GM21717 (cell line): ENCODE data around the gene CCDC50.
A peak's percentile ranks its signal among the peaks of the same experiment; 100 is the strongest.

Experiments used
- ATAC-seq: cut with Tn5 transposase; IDR thresholded peaks from one replicate; pipeline ENCODE4 v1.9.1; 2021; ENCODE audit warnings: mild to moderate bottlenecking, moderate library complexity; ENCODE audit not compliant: unreplicated experiment

CCDC50 gene

DNA sequence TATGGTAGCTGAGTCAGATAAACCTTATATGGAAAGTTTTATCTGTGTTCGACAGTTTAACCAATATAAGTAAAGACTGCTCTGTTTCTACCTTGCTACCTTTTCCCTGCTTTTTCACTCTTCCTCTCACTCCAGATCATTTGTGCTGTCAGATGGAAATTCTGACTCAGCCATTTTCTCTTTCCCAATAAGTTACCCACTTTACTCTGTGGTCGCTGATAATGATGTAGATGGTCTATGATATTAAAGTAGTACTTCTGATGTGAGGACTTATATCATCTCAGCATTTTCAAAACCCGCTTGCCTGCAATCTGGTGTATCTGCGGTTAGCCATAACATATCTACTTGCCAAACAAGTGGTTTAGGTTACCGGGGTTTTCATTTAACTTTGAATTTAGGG is 16.1 kb downstream of the CCDC50 start:
- no peak for ATAC-seq

DNA sequence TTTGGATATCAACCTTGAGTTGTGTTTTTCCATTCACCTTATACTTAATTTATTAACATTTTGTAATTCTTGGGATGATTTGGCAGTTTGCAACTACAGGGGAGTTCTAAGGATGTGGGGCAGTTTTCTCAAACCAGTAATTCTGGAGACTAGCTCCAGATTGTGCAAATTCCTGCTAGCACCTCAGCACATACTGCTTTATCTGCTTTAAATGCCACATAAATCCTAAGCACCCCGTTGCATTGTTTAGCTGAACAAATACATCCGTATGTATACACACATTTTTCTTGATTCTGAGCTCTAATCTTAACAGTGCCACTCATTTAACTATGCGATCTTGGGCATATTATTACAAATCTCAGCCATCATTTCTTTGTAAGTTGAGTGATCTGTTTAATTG is 18.0 kb downstream of the CCDC50 start:
- ATAC-seq: no peak

DNA sequence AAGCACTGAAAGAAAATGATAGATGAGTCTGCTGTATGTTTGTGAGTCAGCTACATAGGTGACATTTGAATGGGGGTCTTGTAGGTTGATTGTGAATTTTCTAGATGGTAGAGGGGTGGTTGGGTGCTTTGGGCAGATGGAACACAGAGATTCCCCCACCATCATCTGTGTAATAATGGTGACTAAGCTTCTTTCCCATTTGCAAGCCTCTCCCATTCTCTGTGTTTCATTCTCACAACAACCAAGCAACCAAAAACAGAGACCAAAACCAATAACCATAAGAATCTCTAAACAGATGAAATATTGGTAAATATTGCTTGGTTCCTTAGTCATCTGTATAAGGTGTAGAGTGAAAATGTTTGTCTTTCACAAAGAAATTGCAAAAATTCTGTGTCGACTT is 18.9 kb downstream of the CCDC50 start:
- ATAC-seq: no peak

DNA sequence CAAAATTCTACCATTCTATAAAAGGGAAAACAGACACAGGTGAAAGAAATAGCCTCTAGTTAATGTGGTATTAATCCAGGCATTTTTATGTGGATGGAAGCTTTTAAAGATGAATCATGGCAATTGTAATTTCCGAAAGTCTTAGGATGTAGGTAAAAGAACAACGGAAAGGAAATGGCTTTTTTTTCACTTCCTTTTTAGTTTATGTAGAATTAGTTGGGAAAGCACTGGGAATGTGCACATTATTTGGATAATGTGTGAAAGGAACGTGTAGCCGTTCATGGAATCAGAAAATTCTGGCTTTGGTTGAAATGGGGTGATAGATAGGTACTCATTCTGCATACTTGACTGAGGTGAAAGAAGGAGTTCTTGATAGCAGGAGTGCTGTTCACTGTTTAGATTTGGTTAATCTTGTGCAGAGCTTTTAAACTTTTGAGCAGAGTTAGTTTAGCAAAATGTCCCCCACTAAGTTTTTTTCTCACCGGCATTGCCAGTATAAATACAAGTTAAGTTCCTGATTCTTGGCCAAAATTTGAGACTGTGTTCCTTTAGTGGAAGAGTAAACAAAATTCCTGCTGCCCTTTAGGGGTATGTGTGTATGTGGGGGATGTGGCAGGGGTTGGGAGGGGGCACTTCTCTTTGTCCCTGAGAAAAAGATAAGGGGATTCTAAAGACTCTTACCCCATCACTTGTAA is 21.3 kb downstream of the CCDC50 start:
- no peak for ATAC-seq

DNA sequence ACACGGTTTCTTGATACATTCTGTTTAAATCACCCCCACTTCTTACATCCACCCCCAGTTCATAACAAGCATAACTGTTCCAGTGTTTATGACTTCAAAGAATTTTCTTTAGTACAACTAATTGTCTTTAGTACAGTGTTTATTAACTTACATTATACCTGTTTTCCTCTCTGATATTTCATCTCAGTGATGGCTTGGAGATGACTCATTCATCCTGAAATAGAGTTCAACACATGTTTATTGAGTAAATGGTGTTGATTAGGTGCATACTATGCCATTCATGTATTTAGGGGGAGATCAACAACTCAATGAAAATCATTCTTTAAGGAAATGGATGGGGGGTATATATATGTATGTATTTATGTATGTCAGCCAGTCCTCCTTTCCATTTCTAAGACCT is 22.8 kb downstream of the CCDC50 start:
- no peak for ATAC-seq

DNA sequence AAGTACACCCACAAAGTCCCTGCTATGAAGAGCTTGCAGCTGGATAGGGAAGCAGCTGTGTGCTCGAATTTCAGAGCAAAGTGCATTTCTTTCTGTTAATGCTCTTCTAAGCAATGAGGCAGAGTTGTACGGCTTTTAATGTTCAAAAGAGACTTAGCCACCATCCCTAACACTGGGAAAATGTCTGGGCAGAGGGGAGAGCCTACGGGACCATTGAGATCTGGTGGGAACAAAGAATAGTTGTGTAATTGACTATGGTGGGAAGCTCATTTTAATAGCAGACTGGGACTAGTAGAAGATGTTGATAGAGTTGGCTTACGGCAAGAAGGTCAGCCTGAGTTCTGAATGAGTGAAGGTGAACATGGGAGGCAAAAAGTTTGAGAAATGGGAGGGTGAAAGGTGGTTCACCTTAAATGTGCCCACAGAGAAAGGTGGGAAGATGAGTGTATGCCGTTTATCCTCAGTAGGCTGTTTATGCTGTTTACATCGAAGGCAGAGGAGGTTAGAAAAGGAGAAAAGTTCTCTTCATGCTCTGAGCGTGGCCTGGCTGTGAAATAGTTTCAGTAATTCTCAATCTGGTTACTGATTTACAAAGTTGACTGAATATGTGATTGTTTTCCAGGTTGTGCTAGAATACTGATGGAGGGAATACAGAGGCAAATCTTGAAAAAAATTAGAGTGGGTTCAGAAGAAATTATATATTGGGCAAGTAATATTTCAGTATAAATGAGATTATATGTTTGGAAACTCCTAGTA is 24.0 kb downstream of the CCDC50 start:
- ATAC-seq: no peak

DNA sequence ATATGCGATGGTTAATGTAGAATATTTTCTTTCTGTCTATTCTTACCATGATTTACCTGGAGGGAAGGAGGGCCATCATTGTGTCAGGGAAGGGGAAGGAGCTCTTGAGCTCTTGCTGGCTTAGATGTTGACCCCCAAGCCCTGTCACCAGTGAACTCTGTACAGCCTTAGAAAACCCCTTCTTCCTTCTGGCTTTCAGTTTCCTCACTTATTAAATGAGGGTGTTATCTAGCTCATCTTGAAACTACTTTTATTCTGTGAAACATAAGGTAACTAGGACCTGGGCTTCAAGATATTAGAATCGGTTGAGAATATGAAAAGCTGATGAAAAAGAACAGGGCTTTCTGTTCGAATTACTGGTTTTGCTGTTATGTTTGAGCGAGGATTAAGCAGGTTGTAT is 26.2 kb downstream of the CCDC50 start:
- ATAC-seq: peak; percentile 89

DNA sequence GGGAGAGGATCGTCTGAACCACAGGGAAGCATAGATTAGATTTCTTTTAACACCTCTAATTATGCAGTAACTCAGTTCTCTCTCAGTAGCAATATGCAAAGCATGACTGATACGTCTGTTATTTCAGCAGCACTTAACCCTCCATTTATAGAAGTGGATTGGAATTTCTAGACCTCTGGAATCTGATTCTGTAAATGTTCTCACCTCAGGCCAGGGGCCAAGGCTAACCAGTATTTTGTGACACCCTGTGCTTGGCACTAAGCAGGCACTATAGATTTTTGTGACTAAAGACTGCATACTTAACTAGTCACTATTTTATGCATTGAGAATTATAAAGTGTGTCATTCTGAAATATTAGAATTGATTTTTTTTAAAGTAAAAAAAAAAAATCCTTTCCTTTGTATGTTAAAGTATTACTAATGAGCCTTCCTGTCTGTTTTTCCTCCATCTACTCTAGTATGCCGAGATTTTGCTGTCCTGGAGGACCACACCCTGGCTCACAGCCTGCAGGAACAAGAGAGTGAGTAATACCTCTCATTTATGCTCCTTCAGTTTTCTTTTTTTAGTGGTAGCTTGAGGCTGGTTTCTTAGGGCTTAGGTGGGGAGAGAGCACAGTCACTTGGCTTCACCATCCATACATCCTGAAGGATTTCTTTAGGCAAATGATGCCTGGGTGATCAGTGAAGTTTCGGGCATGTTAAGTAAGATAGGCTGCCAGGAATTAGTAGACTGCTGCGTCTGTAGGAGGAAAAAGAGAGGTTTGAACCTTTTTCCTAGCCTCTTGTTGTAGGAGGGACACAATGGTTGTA is 27.6 kb downstream of the CCDC50 start:
- ATAC-seq: no peak

DNA sequence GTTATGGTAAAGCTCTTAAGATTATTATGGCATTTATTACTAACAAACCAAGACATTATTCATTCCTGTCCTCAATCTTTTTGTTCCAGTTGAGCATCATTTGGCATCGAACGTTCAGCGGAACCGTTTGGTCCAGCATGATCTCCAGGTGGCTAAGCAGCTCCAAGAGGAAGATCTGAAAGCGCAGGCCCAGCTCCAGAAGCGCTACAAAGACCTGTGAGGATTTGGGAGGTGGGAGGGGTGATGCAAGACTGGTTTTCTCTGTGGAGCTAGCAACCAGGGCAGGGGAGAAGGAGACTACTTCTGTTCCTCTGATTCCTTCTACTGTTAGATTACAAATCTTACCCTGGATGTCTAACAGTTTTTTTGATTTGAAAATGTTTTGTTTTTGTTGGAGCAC is 28.7 kb downstream of the CCDC50 start:
- ATAC-seq: no peak

DNA sequence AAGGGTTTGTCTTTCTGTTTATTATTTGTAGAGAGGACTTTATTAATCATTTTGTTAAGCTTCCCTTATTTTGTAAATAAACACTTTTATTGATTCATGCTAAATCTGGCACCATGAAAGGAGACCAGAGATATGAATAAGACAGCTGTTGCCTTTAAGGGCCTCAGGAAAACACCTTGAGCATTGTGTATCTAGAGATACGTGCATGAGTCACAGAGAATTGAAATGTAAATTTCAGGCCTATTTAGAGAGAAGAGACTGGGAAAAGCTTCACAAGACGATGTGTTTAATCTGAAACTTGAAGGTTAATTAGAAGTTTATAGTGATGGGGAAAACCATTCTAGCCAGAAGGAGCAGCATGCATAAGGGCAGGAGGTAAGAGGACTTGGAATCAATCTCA is 29.7 kb downstream of the CCDC50 start:
- ATAC-seq: peak; percentile 38

DNA sequence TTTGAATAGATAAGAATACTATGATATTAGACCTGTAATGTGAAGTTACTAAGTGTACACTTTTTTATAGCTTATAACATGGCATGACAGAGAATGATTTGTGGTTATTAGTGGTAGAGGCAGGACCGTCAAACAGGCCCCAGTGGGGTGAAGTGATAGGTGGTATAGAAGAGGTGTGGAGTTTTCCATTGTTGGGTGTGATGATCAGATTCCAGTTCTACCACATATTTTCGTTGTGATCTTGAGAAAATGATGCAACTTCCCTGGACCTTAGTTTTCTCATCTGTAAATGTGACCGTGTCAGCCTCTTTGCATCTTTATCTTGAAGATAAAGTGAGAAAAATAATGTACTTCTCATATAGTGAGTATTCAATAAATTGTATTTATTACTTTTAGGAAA is 31.4 kb downstream of the CCDC50 start:
- no peak for ATAC-seq

DNA sequence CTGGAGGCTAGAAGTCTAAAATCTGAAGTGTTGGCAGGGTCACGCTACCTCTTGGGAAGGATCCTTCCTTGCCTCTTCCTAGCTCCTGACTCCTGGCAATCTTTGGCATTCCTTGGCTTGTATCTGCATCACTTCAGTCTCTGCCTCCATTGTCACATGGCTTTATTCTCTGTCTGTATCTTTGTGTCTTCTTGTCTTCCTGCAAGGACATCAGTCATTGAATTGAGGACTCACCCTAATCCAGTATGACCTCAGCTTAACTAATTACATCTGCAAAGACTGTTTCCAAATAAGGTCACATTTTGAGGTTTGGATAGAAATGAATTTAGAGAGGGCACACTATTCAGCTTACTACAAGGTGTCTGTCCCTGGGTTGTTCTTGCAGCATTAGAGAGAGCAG is 32.3 kb downstream of the CCDC50 start:
- no peak for ATAC-seq

DNA sequence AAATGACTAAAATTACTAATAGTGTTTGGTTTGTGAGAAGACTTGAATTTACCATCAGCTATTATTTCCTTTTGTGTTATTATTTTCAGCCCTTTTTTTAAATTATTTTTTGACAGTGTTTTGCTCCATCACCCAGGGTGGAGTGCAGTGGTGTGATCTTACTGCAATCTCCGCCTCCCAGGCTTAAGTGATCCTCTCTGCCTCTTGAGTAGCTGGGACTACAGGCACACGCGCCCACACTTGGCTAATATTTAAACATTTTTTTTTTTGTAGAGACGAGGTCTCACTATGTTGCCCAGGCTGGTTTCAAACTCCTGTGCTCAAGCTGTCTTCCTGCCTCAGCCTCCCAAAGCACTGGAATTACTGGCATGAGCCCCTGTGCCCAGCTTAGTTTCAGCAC is 32.8 kb downstream of the CCDC50 start:
- no peak for ATAC-seq

DNA sequence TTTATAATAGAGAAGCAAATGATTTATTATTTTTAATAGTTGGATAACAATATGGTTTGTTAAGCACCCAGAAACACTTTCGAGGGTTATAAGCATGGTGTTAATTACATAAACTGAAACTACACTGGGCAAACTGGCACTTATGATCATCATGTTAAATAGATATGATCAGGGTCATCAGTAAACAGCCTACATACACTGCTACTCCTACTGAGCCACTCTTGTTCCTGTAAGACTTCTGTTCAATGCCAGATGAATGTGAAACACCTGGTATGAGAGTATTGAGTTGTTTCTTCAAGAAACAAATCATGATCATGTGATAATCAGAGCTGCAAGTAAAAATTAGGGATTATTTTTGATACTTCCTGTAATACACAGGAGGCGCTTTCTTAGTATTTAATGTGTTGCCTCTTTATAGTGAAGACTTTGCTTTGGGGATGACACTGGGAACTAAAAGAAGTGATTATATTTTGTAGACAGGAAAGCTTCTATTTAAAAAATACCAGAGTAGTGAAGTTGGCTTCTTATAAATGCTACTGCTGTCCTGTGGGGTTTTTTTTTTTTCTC is 33.4 kb downstream of the CCDC50 start:
- ATAC-seq: no peak

DNA sequence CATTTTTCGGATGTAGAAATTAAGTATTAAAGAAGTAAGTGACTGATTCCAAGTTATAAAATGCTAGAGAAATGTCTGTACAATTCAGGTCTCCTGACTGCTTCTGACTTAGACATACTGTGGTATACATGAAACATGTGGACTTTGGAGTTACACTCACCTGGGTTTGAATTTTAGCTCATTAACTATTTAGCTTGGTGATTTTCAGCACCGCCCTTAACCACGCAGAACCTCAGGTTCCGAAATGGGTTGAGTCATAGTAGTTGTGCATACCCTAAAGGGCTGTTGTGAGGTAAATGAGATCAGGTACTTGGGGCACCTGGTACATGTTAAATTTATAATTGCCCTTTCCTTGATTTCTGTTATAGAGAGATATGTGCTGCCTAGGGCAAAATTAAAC is 34.0 kb downstream of the CCDC50 start:
- no peak for ATAC-seq

DNA sequence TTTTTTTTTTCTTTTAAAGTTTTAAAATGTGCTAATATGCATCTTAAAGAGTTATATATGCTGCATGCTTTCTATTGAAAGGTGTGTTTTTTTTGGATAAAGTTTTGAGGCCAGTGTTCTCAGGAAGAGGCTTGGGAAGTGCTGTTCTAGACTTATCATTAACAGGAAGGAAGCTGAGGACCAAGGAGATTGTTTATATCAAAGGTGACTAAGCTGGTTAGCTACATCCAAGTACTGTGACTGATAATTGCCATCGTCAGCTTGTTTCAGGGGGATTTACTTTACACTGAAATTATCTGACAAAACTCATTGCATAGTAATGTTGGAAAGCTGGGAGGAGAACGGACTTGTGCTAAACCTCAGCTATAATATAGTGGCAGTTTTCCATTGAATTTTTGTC is 37.5 kb downstream of the CCDC50 start:
- no peak for ATAC-seq

DNA sequence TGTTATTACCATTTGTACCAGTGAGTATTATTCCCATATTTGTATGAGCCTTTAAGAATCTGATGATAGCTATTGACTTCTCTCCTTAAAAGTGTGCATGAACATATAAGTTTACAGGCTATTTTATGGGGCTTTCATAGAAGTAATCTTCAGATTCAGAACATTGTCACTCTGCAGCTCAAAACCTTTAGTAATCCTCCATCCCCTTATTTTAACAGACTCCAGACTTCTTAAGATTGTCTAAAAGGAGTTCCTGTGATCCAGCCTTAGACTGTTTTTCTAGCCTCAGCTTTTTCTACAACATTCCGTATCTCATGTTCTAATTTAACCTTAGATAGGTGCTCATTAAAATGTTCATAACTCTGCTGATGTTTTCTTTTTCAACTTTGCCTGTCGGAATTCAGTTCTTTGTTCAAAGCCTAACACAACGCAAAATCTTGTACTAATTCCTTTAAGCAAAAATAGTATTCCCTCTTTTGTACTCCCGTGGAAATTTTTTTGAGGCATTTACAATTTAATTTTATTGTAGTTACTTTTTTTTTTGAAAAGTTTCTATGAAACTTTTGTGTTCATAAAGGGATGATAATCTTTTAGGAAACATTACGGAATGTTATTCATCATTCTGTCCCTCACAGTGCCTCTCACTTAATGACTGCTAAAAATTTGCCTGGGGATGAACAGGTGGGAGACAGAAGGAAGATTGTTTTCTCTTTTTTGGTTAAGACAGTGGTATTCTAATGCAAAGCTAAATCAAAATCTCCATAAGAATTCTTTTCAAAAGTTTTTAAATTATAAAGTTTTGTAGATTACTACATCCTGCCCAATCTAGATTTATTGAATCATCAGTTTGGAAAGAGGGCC is 39.8 kb downstream of the CCDC50 start:
- no peak for ATAC-seq

DNA sequence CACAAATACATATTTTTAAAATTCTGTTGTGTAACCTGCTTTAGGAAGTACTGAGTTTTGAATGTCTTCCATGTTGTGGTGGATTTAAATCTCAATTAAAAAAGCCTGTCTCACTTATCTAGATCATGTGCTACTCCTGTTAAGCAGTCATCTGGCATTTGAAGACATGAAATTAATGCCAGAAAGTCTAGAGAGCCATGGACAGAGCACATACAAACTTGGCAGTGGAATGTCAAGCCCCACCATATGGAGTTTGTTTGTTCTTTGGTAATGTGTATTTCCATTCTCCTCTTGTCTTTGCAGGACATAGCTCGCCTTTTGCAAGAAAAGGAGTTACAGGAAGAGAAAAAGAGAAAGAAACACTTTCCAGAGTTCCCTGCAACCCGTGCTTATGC is 40.4 kb downstream of the CCDC50 start:
- no peak for ATAC-seq

DNA sequence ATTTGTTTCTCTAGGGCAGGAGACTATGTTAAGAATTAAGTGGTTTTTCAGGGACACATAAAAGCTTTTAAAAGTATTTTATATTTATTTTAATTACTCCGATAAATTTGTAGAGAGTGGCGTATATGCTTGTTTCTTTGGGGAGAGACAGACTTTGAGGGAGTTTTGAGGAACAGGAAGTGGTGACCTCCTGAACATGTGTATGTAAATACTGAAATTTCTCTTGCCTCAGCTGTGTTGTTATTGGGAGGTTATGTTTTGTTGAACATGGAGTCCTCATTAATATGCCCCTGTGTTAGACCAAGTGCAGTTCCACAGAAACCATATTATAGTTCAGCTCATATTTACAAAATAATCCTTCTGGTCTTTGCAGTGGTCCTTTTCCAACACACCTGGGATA is 42.9 kb downstream of the CCDC50 start:
- ATAC-seq: no peak

DNA sequence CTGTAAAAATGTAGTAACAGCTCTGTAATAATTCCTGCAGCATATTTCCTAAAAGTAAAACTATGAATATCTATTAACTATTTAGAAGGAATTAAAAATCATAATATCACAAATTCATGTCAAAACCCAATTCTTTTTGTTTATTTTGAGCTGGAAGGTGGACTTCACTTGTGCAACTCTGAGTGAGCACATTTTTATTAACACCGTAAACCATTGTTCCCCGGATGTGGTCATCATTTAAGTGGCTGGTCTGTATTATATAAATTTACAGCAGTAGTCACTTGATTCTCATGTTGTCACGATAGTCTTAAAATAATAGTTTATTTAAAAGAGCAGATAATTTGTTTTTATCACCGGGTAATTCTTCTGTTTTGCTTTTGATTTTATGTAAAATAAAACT is 44.1 kb downstream of the CCDC50 start:
- no peak for ATAC-seq
